K562 (cell line): ENCODE results near the gene SLC35E1. TPM values are rescaled to one million over a fixed set of nuclear protein-coding genes. Genes with fewer than 3 reads are reported as not detected.

Experiments used
- ATF7 ChIP-seq: fragments of 450-650 bp; IDR thresholded peaks from 2 replicates; pipeline ENCODE4 v1.7.1; 2014; ENCODE audit warnings: mild to moderate bottlenecking, moderate library complexity
- CEBPZ ChIP-seq: fragments of 150-350 bp; IDR thresholded peaks from 2 replicates; pipeline ENCODE4 v1.6.1; 2014; ENCODE audit warnings: low read depth, mild to moderate bottlenecking, low read length, borderline replicate concordance
- EP400 ChIP-seq: fragments of 450-650 bp; IDR thresholded peaks from 2 replicates; pipeline ENCODE4 v1.6.1; 2017; ENCODE audit warnings: antibody characterized with exemption, mild to moderate bottlenecking, moderate library complexity
- ESRRA ChIP-seq: fragments of 450-650 bp; IDR thresholded peaks from 2 replicates; pipeline ENCODE4 v1.6.1; 2014; ENCODE audit warnings: low read depth, mild to moderate bottlenecking, moderate library complexity, borderline replicate concordance
- GATAD2B ChIP-seq: fragments of 450-650 bp; IDR thresholded peaks from 2 replicates; pipeline ENCODE4 v1.6.1; 2017; ENCODE audit warnings: mild to moderate bottlenecking, borderline replicate concordance
- HNRNPK ChIP-seq: fragments of 200-400 bp; formaldehyde crosslinking; IDR thresholded peaks from one replicate; pipeline ENCODE4 v1.6.1; 2018; ENCODE audit warnings: mild to moderate bottlenecking, low read depth, low read length; ENCODE audit not compliant: poor library complexity, severe bottlenecking
- KLF16 ChIP-seq: IDR thresholded peaks from 2 replicates; pipeline ENCODE4 v1.6.1; 2016; ENCODE audit warnings: antibody characterized with exemption
- MEF2A ChIP-seq: IDR thresholded peaks from 2 replicates; pipeline ENCODE4 v1.6.1; 2011; ENCODE audit warnings: low read depth, mild to moderate bottlenecking, low read length, moderate library complexity; ENCODE audit not compliant: control insufficient read depth
- MTA3 ChIP-seq: fragments of 450-650 bp; formaldehyde crosslinking; IDR thresholded peaks from 2 replicates; pipeline ENCODE4 v1.6.1; 2017; ENCODE audit warnings: mild to moderate bottlenecking, borderline replicate concordance
- MXI1 ChIP-seq: IDR thresholded peaks from 2 replicates; pipeline ENCODE4 v1.6.1; 2011; ENCODE audit warnings: low read depth, mild to moderate bottlenecking, improper control_type of control experiment, low read length
- MYC ChIP-seq, 2 experiments: fragments of 250-450 bp in 1 of 2; sonication (Bioruptor Pico) in 1 of 2; IDR thresholded peaks; 2 replicates each; pipeline versions ENCODE4 v1.5.1 to v1.6.1; 2012 to 2021; ENCODE audit warnings: low read depth in 2 of 2, borderline replicate concordance in 1 of 2, improper control_type of control experiment in 1 of 2, low read length in 1 of 2, mild to moderate bottlenecking in 1 of 2, moderate library complexity in 1 of 2
- NFIC ChIP-seq: fragments of 450-650 bp; IDR thresholded peaks from 2 replicates; pipeline ENCODE4 v1.6.1; 2017; ENCODE audit warnings: mild to moderate bottlenecking, inconsistent platforms
- PKNOX1 ChIP-seq: fragments of 450-650 bp; IDR thresholded peaks from 2 replicates; pipeline ENCODE4 v1.6.1; 2016
- PYGO2 ChIP-seq: fragments of 450-650 bp; IDR thresholded peaks from 2 replicates; pipeline ENCODE4 v1.6.1; 2016; ENCODE audit warnings: mild to moderate bottlenecking, missing genetic modification characterization, moderate library complexity, missing compliant biosample characterization
- RB1 ChIP-seq: fragments of 450-650 bp; IDR thresholded peaks from 2 replicates; pipeline ENCODE4 v1.6.1; 2017; ENCODE audit warnings: low read depth, mild to moderate bottlenecking
- RBM17 ChIP-seq: fragments of 200-400 bp; formaldehyde crosslinking; IDR thresholded peaks from 2 replicates; pipeline ENCODE4 v1.6.1; 2017; ENCODE audit warnings: low read depth, mild to moderate bottlenecking, low read length, borderline replicate concordance
- SUPT5H ChIP-seq: fragments of 450-650 bp; IDR thresholded peaks from 2 replicates; pipeline ENCODE4 v1.6.1; 2016
- ZBTB26 ChIP-seq: fragments of 450-650 bp; formaldehyde crosslinking; IDR thresholded peaks from 2 replicates; pipeline ENCODE4 v1.4.0; 2022; ENCODE audit warnings: missing genetic modification characterization
- ZNF324 ChIP-seq: fragments of 250-450 bp; sonication (Bioruptor Pico); IDR thresholded peaks from 2 replicates; pipeline ENCODE4 v1.4.0; 2020; ENCODE audit warnings: mild to moderate bottlenecking
- ZNF444 ChIP-seq: fragments of 250-450 bp; sonication (Bioruptor Pico); IDR thresholded peaks from 2 replicates; pipeline ENCODE4 v1.4.0; 2020; ENCODE audit warnings: mild to moderate bottlenecking, moderate library complexity
- polyA plus RNA-seq, 8 experiments: library from polyadenylated mRNA; depleted of rRNA in 4 of 8; stranded (reverse) in 5 of 8; unstranded in 3 of 8; fragments of >200 nt; fragmentation: Nextera tagmentation in 2 of 8; fragmentation: Illumina TruSeq in 1 of 8; extraction: Ambion mirVana in 2 of 8; extraction: Trizol in 1 of 8; gene quantifications; 2 replicates each; pipeline versions ENCODE4 v1.2.1 to v1.2.3, GENCODE V29; 2011 to 2014; ENCODE audit warnings: inconsistent platforms in 1 of 8, missing spikeins in 1 of 8
- total RNA-seq, 7 experiments: library from RNA; depleted of rRNA in 6 of 7; stranded (reverse); fragments of >200 nt in 6 of 7; fragmentation: Illumina TruSeq in 2 of 7; extraction: Trizol in 2 of 7; gene quantifications; 2 replicates each; pipeline versions ENCODE4 v1.2.1 to v1.2.3, GENCODE V29; 2011 to 2021; ENCODE audit warnings: low replicate concordance in 1 of 7
- TF ChIP-seq, protein P1 (sequence below), 2 experiments: fragments of 450-650 bp; conservative IDR thresholded peaks; 2 replicates each; pipeline ENCODE4 v1.6.1; 2017; ENCODE audit warnings: mild to moderate bottlenecking in 2 of 2, moderate library complexity in 2 of 2

Gene SLC35E1
- total and polyA plus RNA-seq, 9 of the 15 experiments (the other 6 are each of a cell fraction or from before 2014, with no cell fraction given) = 15.0 to 40.1 (median 25.7) TPM

DNA sequence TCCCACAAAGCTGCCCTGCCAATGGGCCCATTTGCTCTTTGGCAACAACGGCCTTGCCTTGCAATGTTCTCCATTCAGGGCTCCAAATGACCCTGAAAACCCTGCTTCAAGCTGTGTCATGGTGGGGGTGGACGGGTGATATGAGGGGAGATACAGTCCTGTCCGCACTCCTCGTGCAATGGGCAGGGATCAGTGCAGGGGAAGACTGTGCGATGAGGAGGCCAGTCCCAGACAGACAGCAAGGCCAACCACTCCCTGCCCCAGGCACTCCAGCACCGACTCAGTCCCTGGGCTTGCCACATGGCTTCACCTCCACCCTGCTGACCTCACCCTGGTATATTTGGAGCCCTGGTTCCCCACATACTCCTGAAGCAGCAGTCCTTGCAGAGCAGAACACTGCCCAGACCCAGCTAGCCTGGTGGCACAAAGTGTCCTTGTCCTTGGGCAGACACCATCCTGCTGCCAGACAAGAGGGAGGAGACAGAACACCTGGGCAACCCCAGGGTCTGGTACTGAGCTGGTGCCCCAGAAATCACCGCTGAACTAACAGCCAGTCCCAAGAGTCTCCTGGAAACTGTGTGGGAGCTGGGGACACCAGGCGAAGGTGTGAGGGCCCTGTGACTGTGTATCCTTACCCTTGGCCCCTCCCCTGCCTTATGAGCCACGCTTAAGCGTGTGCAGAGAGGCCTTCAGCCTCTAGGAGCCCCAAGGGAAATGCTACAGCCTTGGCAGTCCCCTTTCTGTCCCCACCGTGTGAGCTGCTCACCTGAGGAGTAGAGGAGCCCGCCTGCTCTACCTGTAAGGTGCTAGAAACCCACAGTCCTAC, 9.1 kb upstream of the SLC35E1 start (continued):
- TF ChIP-seq PYGO2 (tag) (no peak), HNRNPK (no peak), ZNF444 (CRISPR knock-in tag) (no peak), PKNOX1 (peak; percentile 89), MTA3 (peak; percentile 46; the same call in 1 of the 2 replicates), CEBPZ (no peak), ZBTB26 (no peak), SUPT5H (no peak), MEF2A (no peak), ATF7 (no peak), RBM17 (no peak), MXI1 (no peak), KLF16 (no peak), NFIC (0 out of 2 replicates have a peak, but pooled peaks have one; percentile 29), MYC (IDR thresholded peaks at IDR 0.05; ENCODE audit: low read depth, low read length) (peak; percentile 65; the same call in 1 of the 2 replicates), MYC (CRISPR knock-in tag; IDR thresholded peaks at IDR 0.05; ENCODE audit: borderline replicate concordance, low read depth) (no peak), ZNF324 (CRISPR knock-in tag) (no peak), ESRRA (peak; percentile 42; the same call in 1 of the 2 replicates), RB1 (no peak), EP400 (peak; percentile 71), GATAD2B (no peak)
- TF ChIP-seq, protein P1, sequence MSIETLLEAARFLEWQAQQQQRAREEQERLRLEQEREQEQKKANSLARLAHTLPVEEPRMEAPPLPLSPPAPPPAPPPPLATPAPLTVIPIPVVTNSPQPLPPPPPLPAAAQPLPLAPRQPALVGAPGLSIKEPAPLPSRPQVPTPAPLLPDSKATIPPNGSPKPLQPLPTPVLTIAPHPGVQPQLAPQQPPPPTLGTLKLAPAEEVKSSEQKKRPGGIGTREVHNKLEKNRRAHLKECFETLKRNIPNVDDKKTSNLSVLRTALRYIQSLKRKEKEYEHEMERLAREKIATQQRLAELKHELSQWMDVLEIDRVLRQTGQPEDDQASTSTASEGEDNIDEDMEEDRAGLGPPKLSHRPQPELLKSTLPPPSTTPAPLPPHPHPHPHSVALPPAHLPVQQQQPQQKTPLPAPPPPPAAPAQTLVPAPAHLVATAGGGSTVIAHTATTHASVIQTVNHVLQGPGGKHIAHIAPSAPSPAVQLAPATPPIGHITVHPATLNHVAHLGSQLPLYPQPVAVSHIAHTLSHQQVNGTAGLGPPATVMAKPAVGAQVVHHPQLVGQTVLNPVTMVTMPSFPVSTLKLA (conservative IDR thresholded peaks at IDR 0.05) = peak; percentile 46 to 71; a peak in 2 of 4 replicates
